Measurements from ENCODE around the gene RAD9A. TPM values are rescaled to one million over a fixed set of nuclear protein-coding genes. Genes with fewer than 3 reads are reported as not detected.
A peak's percentile ranks its signal among the peaks of the same experiment; 100 is the strongest.

The RAD9A gene
- total and polyA plus RNA-seq, 9 of the 15 experiments (the other 6 are each of a cell fraction or from before 2014, with no cell fraction given), result 1.4 to 41.2 (median 16.1) TPM

DNA sequence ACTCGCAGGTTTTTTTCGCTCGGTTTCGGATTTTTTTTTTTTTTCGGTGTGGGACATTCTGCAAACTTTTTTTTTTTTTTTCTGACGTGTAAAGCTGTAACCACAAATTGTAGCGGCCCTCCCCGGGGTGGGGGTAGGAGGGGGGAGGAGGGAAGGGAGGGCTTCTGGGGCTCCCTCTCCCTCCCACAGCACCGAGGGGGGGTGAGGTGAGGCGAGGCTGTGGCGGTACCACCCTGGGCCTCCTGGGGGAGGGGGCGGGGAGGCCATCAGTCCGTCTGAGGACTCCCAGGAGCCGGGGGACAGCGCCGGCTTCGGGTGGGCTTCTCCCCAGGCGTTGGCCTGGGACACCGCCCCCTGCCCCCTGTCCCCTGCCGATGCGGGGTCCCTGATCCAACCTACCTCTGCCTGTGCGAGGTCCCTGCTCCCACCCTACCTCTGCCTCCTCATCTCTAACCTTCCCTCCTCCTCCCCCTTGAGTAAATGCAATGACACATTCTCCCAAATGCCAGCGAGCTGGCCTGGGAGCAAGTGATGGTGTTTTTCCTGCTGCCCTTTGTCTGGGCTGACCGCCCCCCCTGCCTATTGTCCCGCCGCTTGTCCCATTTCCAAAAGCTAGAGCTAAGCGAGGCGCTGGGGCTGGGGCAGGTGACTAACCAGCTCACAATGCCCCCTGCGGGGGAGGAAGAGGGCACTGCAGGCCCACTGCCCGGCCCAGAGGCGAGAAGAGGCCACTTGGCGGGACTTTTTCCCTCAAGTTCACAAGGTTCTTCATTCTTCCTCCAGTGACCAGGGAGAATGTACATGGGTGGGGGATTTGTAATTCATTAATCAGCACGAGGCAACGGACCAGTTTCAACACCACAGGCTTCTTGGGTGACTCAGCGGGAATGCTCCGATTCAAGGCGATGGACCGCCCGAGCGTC is 17.9 kb upstream of the RAD9A start (continued):
- TF ChIP-seq REST (IDR thresholded peaks at IDR 0.05; ENCODE audit: borderline replicate concordance) (peak; percentile 57; the same call in 1 of the 2 replicates), REST (CRISPR knock-in tag; IDR thresholded peaks at IDR 0.05; ENCODE audit: low read depth) (no peak), MTA1 (IDR thresholded peaks at IDR 0.05; ENCODE audit: borderline replicate concordance) (no peak; the same call in 1 of the 2 replicates), MAFK (IDR thresholded peaks at IDR 0.05; ENCODE audit: low read length) (peak; percentile 80), ZNF316 (IDR thresholded peaks at IDR 0.05) (peak; percentile 92), GABPA (tag; conservative IDR thresholded peaks at IDR 0.05; ENCODE audit: low read depth) (no peak), ZFP36 (IDR thresholded peaks at IDR 0.05; ENCODE audit: low read depth, low read length, partially characterized antibody) (no peak), XRCC5 (IDR thresholded peaks at IDR 0.05; ENCODE audit: low read depth, low read length) (no peak), CBX5 (IDR thresholded peaks at IDR 0.05; ENCODE audit: borderline replicate concordance, low read depth) (no peak), NFE2L1 (tag; IDR thresholded peaks at IDR 0.05; ENCODE audit: borderline replicate concordance, low read depth) (peak; percentile 76), FUS (optimal IDR thresholded peaks at IDR 0.05; ENCODE audit: low read depth, low read length) (no peak), ZBTB2 (IDR thresholded peaks at IDR 0.05) (no peak)
- TF ChIP-seq, protein P1, sequence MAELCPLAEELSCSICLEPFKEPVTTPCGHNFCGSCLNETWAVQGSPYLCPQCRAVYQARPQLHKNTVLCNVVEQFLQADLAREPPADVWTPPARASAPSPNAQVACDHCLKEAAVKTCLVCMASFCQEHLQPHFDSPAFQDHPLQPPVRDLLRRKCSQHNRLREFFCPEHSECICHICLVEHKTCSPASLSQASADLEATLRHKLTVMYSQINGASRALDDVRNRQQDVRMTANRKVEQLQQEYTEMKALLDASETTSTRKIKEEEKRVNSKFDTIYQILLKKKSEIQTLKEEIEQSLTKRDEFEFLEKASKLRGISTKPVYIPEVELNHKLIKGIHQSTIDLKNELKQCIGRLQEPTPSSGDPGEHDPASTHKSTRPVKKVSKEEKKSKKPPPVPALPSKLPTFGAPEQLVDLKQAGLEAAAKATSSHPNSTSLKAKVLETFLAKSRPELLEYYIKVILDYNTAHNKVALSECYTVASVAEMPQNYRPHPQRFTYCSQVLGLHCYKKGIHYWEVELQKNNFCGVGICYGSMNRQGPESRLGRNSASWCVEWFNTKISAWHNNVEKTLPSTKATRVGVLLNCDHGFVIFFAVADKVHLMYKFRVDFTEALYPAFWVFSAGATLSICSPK (IDR thresholded peaks at IDR 0.05; ENCODE audit: borderline replicate concordance), result no peak
